GM19372 (cell line): ENCODE measurements around the gene LDLRAD4.

Experiments used
- ATAC-seq: cut with Tn5 transposase; IDR thresholded peaks from one replicate; pipeline ENCODE4 v1.9.1; 2021; ENCODE audit warnings: mild to moderate bottlenecking, low read depth, moderate library complexity; ENCODE audit not compliant: unreplicated experiment

The LDLRAD4 gene

DNA sequence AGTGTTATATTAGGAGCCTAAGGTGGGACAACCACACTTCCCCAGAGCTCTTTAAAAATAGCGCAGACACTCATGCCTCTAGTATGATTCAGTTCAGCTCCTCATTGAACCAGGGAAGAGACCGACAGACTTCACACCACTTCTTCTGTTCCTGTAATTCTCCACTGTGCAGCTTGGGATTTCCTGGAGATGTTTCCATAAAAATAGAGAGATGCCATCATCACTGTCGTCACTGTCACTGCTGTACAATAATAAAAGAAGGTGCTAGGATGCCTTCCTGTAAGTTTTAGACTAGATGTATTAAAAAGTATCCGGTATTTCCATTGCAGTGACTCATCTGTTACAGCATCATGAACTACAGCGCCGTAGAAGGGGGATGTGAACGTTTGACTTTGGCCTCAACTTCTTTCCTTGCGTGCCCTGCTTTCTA, 396.9 kb downstream of the LDLRAD4 start:
- no peak for ATAC-seq

DNA sequence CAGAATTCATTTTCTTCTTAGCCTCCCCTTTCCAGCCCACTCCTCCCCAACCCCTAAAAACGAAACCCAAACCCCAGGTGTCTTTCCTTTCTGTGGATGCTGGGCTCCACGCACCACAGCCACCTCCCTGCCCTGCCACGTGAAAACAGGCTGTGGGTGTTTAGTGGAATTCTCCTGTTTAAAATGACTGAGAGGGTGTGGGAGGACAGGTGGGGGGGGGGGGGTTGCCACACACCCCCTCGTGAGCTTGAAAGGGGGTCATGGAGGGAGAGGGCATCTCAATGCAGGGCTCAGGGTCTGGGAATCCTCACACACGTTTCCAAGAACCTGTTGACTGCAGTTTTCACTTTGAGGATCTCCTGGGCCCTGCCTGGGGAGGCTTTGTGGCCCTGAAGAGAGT, 397.5 kb downstream of the LDLRAD4 start:
- ATAC-seq, result no peak

DNA sequence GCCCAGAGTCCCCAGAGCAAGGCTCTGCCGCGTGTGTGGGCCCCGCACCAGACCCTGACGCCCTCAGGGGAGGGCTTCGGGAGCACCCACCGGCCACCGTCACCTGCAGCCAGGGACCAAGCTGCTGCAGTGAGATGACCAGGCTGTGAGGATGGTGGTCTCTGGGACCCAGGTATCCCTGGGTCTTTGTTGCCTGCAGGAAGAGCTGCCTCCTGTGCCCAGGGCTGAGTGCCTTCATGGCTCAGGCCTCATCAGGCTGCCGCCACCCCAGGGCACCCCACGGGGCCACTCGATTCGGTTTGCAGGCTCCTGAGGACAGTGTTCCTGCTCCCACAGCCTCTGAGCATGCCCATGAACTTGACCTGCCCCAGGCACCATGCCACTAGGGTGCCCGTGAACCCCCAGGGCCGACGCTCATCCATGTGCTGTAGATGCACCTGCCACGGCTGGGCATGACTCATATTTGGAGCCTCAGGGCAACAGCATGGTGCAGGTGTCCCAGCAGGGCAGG, 398.0 kb downstream of the LDLRAD4 start:
- no peak for ATAC-seq

DNA sequence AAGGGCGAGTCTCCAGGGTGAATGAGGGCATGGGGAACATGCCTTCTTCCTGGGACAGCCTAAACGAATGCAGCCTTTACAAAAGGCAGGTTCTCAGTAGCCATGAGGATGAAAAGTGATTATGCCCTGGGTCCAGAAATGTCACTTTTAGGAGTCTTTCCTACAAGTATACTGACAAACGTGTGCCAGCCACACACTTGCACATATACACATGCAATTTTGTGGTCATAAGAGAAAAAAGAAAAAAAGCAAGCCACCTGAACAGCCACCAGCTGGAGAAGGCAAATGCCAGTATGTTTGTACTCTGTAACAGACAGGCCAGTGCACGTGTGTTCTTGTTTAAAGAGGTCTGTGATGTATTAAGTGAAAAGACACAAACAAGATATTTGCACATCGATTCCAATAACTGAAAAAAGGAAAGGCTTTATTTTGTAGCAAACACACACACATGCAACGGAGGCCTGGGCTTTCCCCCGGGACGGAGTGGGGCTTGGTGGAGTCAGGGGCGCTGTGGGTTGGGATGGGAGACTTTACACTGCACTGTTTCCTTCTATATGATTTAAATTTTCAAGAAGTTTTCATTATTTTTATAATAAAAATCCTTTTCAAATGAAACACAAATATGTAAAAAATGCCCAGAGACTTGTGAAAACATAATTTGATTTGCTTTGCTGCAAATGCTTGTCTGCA, 399.4 kb downstream of the LDLRAD4 start:
- no peak for ATAC-seq

DNA sequence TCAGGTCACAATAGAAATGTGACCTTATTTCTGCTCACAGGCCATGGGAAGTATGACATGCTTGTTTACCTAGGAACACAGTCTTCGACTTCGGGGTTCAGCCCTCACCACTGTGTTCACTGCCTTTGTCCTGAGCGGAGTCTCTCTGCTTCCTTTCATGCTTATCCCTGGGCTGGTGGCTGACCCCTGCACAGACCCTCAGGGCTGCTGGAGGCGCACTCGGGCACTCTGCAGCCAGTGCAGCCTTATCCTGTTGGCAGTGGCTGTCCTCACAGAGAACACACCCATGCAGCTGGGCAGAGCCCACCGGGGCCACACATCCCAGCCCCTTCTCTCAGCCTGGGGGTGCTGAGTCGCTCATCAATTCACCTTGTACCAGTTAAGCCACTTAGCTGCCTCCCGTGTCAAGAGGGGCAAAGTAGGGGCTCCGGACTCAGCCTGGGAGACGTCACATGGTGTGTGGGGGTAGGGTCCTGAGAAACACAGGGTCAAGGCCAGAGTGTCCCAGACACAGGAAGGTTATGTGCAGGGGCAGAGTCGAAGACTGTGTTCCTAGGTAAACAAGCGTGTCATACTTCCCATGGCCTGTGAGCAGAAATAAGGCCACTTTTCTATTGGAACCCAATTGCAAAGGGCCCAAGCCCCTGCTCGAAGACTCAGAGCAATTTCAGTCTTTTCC, 400.3 kb downstream of the LDLRAD4 start:
- ATAC-seq, result no peak

DNA sequence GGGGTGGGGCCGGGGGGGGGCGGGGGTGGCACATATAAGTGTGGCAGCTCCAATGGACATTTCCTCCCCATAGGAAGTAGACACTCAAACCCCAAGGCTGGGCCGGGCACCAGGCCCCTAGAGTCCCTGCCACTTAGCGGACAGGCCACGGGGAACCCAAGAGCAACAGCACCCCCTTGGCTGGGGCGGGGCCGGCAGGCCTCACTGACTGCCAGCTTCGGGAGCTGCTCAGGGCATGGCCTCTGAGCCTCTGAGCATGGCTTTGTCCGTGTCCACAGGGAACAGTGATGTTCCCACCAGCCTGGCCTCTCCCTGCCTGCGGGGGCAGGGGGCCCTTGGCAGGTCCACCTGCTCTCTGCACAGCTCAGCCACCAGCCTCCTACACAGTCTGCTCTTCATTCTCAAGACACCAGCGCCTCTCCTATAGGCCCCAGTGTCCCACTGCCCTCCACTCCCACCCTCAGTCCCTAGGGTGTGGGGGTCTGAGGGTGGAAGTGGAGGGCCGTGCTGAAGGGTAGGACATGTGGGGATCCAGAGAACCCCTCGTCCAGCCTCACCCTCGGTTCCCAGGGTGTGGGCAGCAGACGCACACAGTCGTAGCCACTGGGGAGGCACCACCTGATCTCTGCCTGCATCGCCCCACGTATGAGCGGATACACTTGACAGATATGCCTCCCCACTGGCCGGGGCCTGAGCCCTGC, 401.1 kb downstream of the LDLRAD4 start:
- no peak for ATAC-seq

DNA sequence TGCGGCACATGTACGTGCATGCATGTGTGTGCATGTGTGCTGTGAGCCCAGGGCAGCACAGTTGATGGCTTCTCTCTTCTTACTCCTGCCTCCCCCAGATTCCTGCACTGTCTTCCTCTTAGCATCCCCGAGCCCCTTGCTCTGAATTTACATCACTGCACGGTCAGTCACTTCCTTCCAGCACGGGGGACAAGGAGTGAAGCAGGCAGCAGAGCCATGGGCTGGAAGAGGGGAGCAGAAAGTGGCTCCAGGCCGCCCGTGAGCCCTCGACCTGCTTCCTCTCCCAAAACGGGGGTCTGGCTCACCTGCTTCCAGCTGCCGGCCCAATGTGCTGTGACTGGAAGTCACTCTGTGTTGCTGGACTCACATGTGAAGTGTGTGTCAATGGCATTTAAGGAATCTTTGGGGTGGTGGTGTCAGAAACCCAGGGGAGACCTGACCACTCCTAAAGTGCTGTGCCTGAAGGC, 401.7 kb downstream of the LDLRAD4 start:
- no peak for ATAC-seq

DNA sequence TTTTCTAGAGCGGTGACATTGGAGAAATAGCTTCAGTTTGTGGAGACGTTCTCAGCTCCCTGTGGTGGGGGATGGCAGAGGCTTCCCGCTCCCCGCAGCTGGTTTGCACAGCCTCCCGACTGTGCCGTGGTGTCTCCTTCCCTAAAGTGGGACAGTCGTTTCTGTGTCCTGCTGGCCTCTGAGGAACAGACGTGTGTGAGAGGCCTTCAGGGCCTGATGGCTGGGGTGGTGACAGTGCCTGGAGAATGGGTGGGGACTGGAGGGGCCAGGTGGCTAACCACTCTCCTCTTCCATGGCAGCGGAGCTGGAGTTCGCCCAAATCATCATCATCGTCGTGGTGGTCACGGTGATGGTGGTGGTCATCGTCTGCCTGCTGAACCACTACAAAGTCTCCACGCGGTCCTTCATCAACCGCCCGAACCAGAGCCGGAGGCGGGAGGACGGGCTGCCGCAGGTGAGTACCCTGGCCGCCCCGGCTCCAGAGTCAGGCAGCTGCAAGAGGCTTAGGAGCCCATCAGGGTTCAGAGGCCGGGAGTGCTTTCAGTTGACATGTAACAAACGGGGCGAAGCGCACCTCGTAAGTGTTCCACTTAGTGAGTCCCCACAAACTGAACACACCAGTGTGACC, 402.4 kb downstream of the LDLRAD4 start:
- no peak for ATAC-seq

DNA sequence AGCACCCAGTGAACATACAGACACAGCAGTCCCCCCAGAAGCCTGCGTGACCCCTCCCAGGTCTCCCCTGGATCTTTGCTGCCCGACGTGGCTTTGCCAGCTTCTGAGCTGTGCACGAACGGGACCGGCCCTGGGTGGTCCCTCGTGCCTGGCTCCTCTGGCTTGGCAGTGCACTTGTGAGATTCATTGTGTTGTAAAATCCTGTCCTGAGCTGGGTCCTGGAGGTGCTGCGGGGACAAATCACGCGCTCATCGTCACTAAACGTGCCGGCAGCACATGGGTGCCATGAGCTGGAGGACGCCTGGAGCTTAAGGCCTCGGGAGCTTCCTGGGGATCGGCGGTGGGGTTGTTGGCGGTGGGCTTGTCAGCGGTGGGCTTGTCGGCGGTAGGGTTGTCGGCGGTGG, 402.9 kb downstream of the LDLRAD4 start:
- ATAC-seq, result no peak

DNA sequence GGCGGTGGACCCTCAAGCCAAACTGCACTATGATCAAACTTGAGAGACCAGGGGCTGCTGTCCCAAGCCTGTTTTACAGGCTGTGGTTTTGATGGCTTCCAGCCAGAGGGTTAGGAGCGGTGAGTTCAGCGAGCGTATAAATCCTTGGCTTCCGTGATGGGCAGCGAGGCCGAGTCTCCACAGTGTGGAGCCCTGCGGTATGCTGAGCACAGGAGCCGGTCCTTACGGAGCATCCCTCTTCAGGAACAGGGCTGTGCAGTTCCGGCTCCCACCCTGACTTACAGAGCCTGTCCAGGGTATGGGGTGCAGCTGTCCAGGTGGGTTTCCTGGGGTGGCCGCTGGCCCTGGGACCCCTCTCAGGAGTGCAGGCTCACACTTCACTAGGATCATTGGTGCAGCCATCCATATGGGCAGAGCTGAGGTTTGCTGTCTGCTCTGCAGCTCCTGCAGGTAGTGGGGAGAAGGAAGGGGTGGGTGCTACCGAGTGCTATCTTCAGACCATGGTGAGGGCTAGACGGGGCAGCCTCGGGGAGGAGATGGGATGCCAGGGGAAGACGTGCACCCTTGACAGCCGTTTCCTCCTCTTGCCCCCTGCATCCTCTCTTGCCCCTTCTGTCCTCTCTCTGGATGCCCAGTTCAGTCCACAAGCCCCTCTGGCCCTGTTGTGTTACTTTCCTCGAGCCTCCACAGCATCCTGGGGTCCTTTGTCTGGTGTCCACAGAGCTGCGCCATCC, 403.5 kb downstream of the LDLRAD4 start:
- ATAC-seq, result no peak

DNA sequence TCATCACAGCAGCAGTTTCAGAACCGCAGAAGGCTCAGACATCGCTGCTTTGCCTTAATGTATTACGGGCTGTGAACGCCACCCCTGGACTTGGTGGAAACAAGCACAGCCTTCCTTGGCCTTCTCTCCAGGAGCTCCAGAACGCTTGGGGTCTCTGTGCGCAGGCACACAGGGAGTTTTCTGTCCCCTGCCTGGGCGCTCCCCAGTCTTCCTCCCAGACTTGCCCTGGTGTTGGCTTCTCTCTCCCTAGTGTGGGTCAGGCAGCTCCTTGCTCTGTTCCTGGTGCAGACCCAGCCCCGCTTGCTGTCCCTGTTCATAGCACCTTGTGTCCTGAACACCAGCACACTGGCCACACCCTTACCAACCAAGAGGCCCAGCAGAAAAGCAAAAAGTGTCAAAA, 404.2 kb downstream of the LDLRAD4 start:
- no peak for ATAC-seq

DNA sequence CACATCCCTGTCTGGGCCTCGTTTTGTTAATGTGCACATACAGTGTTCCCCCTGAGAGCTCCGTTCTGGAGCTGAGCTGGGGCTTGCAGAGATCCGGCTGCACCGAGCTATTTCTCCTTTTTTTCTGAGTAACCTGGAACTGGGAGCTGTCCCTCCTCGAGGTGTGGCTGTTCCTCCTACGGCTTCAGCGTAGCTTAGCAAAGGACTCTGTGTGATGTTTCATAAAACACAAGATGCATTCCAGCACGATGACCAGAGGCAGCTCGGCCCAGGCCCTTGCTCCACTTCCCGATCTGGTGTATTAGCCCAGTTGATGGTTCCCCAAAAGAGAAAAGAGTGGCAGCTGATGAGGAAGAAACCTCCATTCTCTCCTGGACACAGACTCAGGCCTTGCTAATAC, 404.8 kb downstream of the LDLRAD4 start:
- no peak for ATAC-seq

DNA sequence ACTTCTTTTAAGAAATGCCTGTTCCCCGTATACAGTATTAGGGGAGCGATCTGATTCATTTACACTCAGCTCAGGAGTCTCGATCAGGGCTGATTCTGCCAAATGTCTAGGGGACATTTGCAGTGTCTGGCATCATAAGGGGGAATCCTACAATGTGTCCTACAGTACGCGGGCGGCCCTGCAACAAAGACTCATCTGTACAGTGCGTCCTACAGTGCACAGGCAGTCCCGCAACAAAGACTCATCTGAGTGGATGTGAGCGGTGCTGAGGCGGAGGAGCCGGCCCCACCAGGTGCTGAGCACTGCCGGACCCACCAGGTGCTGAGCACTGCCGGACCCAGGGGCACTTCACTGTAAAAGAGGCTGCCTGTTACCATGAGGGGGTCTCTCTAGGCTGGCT, 405.3 kb downstream of the LDLRAD4 start:
- ATAC-seq, result no peak

DNA sequence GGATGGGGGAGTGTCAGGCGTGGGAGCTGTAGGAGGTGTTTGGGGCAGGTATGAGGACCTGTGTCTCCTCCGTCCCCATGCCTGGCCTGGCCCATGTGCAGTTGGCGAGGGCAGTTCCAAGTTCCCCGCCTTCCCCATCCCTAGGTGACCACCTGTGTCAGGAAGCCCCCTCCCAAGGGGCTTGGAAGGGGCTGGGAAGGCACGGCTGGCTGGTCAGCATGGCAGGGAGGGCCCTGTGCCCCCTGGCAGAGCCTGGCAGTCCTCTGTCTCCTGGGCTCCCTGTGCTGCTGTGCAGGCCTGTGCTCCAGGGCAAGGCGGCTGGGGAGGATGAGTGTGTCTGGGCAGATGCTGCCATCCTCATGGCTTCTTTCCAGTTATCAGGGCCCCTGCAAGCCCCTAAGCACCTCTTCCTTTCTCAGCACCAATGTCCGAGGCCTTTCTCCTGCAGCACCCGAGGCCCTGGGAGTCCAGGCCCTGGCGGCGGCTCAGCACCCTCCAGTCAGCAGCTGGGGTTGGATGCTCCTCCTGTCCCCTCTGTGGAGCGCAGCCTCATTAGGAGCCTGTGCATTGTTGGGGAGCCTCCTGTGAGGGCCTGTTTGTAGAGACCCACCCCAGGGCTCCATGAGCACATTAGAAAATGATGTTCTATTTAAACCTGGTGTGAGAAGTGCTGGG, 406.1 kb downstream of the LDLRAD4 start:
- no peak for ATAC-seq

DNA sequence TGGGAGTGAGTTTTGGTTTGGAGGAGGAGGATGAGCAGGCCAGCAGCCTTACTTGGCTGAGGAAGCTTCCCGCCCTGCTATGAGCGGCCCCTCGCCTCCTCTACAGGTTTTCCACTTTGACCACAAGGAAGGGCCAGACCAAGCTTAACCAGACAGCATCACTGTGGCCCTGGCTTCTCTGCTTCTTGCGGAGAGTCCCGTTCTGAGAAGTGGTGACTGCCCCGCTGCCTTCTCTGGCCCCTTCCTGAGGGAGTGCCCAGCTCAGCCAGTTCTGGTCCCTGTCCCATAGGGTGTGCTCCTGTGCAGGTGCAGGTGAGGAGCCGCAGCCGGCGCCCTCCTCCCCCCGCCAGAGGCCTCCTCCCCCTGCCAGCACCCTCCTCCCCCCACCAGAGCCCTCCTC, 406.8 kb downstream of the LDLRAD4 start:
- ATAC-seq, result no peak

DNA sequence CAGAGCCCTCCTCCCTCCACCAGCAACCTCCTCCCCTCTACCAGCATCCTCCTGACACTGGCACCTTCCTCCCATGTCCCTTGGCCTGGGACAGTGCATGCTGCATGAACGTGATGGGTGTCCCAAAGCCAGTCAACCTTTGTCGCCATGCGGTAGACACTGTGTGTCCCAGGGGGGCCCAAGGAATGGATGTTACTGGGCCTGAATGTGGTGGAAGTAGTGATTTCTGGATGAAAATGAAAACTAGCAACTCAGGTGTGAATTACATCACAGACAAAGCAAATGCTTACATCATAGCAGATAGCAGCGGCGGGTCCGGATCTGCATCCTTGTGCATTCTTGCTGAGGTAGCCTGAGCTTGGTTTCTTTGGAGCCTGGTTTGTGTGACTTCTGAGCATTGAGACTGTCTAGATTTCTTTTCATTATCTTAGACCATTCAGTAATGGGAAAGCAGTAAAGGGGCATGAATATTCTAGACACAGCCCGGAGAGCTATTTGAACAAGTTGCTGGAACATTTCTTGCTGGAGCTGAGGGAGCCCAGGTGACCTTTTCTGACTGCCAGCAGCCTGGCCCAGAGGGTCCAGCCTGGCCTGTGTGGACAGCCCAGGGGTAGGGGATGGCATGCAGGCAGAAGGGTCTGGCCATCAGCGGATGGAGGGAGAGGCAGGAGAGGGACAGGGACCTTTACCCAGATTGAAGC, 407.4 kb downstream of the LDLRAD4 start:
- ATAC-seq, result no peak

DNA sequence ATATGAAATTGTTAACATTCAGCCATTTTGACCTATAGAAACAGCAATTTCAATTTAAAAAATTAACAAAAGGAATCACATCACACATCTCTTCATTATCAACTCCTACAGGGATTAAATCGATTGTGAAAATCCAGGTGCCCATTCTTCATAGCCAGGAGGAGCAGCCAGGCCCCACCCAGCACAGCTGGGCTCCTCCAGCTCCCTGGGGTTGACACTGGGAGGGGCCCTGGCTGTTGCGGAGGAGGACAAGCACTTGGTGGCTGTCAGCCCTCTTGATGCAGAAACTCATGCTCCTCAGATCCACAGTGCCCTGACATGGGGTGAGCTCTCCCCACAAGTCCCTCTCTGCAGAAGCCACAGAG, 408.0 kb downstream of the LDLRAD4 start:
- ATAC-seq, result no peak

DNA sequence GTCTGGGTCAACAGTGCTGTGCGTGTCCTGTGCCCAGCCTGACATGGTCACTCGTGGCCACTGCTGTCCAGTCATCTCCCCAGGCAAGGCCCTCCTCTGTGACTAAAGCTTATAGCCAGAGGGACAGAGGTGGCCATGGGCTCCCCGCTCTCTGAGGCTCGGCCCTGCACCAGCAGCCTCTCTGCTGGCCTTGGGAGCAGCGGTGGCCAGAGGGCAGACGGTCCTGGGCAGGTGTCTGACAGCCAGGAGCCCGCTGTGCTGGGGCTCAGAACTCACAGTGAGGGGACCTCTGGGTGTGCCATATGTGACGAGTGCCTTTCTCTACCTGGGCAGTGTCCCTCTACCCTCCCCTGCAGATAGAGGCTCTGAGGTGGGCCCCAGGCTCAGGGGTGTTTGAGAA, 409.1 kb downstream of the LDLRAD4 start:
- ATAC-seq, result no peak

DNA sequence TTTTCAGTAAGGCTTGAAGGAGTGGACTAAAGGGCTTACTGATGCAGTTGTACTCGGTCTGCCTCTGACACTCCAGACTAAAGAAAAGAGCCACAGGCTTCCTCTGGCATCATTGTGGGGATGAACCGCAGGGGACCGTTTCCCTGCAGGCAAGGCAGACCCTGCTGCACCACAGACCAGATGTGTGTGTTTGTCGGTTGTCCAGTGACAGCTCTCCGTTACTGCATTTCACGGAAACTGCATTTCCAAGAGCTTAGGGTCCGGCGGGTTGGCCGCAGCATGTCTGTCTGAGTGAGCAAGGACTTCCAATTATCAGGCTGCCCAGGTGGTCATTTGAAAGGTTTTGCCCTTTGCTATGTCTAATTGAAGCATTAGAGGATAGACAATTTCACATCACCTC, 409.7 kb downstream of the LDLRAD4 start:
- no peak for ATAC-seq
